GM18867 (cell line): ENCODE results near the gene UGT2B10.
"Not testable (repeated sequence)": the region's sequence is repeated elsewhere in the genome, so short reads cannot be mapped to it uniquely, and the experiment has no call there.

ENCODE experiments used
- ATAC-seq: cut with Tn5 transposase; IDR thresholded peaks from one replicate; pipeline ENCODE4 v1.9.1; 2021; ENCODE audit warnings: mild to moderate bottlenecking, moderate library complexity; ENCODE audit not compliant: unreplicated experiment

The UGT2B10 gene

DNA sequence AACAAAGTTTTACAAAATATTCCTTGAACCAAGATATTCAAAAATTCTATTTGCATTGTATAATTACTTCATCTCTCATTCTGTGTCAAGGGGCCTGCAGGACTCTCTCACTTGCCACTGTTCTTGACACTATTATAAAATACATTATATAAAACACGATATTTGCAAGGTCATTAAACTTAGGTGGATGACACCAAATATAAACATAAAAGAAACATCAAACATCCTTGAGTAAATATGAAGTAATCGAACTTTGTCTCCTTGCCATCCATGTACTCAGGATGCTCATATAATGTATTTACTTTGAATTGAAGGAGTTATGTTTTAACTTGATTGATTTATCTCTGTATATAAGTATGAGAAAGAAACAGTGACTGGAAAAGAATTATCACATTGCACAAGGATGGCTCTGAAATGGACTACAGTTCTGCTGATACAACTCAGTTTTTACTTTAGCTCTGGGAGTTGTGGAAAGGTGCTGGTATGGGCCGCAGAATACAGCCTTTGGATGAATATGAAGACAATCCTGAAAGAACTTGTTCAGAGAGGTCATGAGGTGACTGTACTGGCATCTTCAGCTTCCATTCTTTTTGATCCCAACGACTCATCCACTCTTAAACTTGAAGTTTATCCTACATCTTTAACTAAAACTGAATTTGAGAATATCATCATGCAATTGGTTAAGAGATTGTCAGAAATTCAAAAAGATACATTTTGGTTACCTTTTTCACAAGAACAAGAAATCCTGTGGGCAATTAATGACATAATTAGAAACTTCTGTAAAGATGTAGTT is at the start of gene UGT2B10:
Gene UGT2B10 (plus strand): TSS at position 378 of the 793 bp plus-strand sequence. CDS start 26 bp downstream, at position 404.
- ATAC-seq, result not testable (repeated sequence)

DNA sequence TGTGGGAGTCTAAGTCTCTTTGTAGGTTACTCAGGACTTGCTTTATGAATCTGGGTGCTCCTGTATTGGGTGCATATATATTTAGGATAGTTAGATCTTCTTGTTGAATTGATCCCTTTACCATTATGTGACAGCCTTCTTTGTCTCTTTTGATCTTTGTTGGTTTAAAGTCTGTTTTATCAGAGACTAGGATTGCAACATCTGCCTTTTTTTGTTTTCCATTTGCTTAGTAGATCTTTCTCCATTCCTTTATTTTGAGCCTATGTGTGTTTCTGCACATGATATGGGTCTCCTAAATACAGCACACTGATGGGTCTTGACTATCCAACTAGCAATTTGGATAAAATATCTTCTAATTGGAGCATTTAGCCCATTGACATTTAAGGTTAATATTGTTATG is 44.0 kb upstream of the UGT2B10 start:
- not testable (repeated sequence) for ATAC-seq

DNA sequence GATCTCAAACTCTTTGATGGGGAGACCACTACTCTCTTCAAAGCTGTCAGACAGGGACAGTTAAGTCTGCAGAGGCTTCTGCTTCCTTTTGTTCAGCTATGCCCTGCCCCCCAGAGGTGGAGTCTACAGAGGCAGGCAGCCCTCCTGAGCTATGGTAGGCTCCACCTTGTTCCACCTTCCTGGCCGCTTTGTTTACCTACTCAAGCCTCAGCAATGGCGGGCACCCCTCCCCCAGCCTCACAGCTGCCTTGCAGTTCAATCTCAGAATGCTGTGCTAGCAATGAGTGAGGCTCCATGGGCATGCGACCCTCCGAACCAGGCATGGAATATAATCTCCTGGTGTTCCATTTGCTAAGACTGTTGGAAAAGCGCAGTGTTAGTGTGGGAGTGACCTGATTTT is 42.1 kb upstream of the UGT2B10 start:
- ATAC-seq, result no peak

DNA sequence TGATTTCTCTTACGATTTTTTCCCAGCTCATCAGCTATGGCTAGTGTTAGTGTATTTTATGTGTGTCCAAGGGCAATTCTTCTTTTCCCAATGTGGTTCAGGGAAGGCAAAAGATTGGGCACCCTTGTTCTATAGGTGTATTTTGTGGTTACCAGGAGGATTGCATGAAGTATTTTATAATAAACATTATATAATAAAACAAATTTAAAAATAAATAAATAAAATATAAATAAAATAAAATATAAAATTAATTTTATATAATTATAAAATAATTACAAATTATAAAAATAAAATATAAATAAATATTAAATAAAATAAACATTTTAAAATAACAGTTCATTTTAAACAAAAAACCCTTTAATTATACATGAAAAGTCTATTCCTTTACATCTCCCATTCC is 35.6 kb upstream of the UGT2B10 start:
- no peak for ATAC-seq

DNA sequence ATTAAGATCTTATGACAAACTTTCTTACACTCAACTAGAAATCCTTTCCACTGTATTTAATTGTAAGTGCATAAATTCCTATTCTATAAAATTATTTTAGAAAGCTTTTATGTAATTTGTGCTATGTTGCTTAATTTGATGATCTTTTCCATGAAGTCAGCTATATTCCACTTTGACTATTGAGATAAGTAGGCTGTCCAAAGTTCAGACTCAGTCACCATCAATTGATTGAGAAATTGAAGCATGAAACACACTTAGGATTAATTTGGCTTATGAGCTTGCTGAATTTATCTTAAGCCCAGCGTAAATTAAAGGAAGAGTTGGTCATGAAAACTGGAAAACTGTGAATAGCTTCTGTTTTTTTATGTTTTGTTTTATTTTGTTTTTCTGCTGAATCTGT is 18.7 kb upstream of the UGT2B10 start:
- no peak for ATAC-seq

DNA sequence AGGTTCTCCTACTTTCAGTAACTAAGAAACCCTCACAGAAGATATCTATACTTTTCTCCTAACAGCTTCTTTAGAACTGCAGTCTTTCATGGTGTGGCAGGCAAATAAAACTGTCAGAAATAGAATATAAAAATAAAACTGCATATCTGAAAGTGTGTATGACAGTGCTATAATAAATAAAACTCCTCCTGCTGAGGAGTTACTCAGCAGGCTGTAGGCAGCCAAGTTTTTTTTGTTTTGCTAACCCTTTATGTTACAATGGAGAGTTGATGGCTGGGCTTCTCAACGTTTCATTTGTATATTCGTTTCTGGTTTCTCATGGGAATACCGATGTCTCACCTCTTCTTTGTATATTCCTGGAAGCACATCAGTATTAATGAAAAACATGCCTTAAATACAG is 18.2 kb upstream of the UGT2B10 start:
- ATAC-seq, result no peak

DNA sequence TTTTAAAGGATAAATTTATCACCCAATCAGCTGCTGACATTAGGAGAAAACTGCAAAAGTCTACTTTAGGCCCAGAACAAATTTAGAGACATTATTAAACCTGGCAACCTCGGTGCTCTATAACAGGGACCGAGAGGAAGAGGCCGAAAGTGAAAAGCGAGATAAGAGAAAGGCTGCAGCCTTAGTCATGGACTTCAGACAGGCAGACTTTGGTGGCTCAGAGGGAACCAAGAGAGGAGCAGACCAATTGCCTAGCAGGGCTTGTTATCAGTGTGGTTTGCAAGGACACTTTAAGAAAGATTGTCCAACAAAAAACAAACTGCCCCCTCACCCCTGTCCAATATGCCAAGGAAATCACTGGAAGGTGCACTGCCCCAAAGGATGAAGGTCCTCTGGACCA is 12.8 kb upstream of the UGT2B10 start:
- no peak for ATAC-seq

DNA sequence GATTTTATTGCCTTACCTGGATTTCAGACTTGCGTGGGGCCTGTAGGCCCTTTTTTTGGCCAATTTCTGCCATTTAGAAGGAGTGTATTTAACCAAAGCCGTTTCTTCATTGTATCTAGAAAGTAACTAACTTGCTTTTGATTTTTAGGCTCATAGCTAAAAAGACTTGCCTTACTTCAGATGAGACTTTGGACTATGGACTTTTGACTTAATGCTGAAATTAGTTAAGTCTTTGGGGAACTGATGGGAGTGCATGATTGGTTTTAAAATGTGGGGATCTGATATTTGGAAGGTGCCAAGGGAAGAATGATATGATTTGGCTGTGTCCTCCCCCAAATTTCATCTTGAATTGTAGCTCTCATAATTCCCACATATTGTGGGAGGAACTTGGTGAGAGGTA is 7.7 kb upstream of the UGT2B10 start:
- no peak for ATAC-seq

DNA sequence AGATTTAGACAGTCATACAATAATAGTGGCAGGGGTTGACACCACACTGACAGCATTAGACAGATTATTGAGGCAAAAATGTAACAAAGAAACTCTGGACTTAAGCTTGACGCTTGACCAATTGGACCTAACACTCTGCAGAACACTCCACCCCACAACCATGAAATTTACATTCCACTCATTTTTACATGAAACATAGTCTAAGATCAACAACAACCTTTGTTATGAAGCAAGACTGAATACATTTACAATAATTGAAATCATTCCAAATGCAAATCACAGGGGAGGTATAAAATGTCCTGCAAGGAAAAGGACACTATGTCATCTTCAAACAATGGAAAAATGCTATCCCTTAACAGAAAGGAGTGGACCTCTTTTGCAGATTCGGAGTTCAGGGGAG is 4.9 kb upstream of the UGT2B10 start:
- no peak for ATAC-seq

DNA sequence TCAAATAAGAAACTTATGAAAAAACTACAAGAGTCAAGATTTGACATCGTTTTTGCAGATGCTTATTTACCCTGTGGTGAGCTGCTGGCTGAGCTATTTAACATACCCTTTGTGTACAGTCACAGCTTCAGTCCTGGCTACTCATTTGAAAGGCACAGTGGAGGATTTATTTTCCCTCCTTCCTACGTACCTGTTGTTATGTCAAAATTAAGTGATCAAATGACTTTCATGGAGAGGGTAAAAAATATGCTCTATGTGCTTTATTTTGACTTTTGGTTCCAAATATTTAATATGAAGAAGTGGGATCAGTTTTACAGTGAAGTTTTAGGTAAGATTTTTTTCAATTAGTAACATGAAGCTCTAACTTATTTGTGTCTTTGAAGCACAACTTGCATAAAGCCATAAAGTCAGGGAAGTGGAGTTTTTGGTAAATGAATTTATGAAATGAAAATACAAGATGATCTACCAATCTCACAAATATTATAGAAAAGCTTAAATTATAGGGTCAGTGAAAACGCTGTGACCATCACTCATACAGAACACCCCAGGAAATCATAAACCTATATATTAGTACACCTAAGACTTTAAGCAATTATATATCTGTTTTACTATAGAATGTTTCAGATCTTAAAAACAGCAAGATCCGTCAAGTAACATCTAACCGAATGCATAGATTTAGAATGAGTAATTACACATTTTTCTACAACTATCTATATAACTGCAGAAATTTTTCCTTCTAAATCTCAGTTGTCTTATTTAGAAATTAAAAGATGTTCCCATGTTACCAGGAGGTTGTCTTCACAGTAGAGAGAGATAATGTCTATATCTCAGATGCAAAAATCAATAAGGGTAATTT is 844 bp downstream of the UGT2B10 start:
- not testable (repeated sequence) for ATAC-seq

DNA sequence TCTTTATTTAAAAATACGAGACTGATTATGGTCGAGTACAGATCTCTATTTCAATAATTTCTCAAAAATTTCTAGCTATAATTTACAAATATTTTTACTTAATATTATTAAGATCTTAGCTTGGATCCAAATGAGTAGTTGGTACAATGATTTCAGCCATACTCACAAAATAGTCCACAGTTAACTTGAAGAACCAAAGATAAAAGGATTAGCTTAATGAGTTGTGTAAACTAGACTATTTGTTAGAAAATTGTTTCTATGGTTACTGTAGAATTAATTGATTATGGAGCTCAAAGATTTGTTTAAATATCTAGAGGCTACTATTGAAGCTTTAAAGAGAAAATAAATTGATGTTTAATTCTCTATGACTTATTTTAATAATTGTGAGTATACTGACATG is 1.6 kb downstream of the UGT2B10 start:
- no peak for ATAC-seq

DNA sequence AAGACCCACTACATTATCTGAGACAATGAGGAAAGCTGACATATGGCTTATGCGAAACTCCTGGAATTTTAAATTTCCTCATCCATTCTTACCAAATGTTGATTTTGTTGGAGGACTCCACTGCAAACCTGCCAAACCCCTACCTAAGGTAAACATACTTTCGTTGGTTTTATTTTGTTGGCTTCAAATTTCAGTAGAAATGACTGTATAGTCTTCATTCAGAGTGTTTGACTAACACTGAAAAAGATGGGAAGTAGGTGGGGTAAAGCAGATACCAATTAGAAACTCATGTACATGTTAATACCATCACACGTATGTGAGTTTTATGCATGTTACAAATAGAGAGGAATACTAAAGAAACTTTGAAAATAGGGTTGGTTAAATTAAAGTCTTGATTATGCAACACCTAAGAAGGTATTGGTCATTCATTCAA is 2.3 kb downstream of the UGT2B10 start:
- not testable (repeated sequence) for ATAC-seq

DNA sequence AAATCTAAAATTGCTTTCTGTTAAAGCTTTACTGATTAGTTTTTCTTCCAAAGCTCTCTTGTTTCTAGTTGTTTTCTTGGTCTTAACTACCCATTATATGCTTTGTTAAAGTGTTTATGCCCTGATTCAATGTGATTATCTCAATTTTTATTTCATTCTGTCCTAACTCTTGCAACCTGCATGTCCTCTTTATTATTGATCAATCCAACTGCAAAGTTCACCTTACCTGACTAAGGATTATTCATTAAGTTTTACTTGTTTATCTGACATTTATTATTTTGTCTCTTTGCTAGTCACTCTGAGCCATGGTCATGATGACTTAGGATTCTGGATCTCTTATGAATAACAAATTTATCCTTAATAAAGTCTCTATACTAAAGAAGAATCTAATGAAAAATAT is 15.8 kb downstream of the UGT2B10 start:
- ATAC-seq, result no peak

DNA sequence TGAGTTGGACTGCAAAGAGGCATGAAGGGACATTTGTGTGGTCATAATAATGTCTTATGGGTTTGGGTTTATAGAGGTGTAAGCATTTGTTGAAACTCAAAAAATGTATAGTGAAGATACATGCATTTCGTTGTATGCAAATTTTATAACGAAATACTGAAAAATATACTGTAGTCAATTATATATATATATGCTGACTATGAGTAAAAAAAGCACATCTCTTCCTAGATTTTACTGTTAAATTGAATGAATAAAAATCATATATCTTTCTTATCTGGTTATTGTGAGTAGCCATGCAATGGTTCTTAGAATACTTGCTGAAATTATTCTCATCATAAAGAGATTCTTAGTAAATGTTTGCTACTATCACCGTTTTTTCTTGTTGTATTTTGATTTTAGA is 34.5 kb downstream of the UGT2B10 start:
- no peak for ATAC-seq

DNA sequence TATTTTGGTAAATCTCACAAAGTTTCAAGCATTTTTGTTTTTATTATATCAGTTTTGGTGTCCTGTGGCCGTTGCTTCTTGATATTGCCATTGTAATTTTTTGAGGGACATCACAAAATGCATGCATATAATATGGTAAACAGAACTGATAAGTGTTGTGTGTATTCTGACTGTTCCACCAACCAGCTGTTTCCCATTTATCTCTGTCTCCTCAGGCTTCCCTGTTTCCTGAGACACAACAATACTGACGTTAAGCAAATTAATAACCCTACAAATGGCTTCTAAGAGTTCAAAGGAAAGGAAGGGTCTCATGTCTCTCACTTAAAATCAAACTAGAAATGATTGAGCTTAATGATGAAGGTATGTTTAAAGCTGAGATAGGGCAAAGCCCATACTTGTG is 40.0 kb downstream of the UGT2B10 start:
- ATAC-seq, result no peak

DNA sequence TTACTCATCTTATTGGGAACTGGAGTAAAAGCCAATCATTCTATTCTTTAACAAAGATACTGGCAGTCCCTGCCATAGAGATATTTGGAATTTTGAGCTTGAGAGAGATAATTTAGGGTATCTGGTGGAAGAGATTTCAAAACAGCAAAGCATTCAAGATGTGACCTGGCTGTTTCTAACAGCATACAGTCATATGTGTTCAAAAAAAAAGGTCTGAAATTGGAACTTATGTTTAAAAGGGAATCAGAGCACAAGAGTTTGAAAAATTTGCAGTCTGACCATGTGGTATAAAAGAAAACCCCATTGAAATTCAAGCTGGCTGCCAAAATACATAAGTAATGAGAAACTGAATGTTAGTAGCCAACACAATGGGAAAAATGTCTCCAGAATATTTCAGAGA is 42.2 kb downstream of the UGT2B10 start:
- no peak for ATAC-seq

DNA sequence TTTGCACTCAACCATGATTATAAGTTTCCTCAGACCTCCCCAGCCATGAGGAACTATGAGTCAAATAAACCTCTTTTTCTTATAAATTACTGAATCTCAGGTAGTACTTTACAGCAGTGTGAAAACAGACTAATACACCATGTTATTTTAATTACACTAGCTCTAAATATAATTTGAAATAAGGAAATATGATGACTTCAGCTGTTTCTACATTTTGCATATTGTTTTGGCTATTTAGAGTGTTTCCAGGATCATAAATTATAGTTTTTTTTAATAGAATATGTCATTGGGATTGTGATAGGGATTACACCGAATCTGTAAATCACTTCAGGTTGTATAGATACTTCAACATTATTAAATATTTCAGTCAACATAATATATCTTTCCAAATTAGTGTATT is 43.9 kb downstream of the UGT2B10 start:
- ATAC-seq, result no peak

DNA sequence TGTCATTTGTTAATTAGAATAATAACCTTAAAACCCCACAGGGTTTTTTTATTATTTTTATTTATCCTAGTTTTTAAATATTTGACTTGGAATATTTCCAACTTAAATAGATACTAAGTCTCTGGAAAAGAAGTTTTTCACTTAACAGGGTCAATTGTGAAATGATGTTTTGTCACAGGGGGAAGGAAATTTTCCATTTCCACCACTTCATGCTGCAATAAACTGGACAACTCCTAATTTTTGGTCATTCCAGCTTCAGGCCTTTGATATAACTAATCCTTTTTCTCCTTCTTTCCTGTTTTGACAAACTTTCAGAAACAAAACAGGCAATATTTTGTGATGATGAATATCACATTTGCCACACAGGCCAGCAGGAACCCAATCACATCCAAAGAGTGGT is 45.3 kb downstream of the UGT2B10 start:
- no peak for ATAC-seq

DNA sequence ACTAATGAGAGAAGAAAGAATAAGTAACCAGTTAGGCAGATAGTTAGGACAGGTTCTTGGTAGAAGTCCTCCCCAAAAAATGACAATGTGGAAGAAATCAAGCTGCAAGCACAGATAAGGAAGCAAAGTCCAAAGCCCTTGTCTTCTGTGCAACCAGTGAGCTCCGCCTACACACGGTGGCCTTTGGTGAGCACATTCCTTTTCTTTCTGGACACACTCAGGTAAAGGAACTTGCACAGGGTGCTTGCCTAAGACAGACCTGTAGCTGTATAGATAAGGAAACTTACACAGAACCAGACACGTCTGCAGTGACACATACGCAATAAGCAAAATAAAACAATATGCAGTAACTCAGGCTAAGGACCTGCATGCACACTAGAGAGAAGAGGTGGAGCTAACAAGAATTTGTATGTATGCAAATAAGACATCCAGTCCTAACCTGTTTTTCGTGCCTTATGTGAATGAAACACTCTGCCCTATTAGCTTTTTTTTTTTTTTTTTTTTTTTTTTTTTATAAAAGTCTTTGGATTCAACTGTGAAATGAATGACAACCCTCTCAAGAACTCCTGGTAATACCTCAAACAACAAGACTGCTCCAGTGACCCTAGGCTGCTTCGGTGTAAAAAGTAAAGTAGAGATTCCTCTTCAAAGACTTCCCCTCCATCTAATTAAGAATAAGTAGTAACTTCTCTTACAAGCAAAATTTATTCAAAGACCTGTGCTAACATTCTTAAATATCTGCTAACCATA is 48.8 kb downstream of the UGT2B10 start:
- ATAC-seq, result no peak

DNA sequence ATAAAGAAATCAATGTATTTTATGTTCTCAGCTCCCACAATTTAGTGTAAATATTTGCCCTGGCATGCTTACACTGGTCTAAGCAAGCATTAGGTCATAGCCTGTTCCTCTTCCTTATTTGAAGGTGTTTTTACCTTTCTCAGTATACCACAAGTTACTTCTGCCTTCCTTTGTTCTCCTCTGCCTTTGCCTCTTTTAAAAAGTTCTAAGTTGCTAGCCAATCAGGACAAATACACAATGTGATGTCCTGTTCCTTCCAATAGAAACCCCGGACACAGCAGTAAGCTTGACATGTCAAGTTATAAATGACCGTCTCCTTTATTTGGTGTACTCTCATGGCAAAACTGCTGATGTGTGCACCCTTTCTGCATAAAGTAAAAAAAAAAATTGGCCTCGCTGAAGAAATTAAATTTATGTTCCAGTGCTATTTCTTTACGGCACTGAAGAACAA is 49.4 kb downstream of the UGT2B10 start:
- ATAC-seq, result no peak

DNA sequence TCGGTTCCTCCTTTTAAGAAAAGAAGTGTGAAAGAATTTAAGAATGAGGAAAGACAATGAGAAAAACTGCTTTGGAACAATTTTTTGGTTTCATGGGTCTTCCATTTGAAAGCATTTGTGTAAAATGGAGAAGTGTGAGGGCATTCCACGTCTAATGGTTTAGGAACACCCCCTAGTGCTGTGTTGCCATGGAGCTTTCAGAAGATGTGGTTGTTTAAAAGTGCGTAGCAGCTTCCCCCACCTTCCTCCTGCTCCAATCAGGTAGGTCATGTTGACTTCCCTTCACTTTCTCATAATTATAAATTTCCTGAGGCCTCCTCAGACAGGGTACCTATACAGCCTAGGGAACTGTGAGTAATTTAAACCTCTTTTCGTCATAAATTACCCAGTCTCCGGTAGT is 50.0 kb downstream of the UGT2B10 start:
- no peak for ATAC-seq
